Measurements from ENCODE around the gene EPHB3. TPM values are rescaled to one million over a fixed set of nuclear protein-coding genes. Genes with fewer than 3 reads are reported as not detected.

EPHB3 gene
- total and polyA plus RNA-seq, 12 donors = 0.38 to 4.0 (median 1.5) TPM

DNA sequence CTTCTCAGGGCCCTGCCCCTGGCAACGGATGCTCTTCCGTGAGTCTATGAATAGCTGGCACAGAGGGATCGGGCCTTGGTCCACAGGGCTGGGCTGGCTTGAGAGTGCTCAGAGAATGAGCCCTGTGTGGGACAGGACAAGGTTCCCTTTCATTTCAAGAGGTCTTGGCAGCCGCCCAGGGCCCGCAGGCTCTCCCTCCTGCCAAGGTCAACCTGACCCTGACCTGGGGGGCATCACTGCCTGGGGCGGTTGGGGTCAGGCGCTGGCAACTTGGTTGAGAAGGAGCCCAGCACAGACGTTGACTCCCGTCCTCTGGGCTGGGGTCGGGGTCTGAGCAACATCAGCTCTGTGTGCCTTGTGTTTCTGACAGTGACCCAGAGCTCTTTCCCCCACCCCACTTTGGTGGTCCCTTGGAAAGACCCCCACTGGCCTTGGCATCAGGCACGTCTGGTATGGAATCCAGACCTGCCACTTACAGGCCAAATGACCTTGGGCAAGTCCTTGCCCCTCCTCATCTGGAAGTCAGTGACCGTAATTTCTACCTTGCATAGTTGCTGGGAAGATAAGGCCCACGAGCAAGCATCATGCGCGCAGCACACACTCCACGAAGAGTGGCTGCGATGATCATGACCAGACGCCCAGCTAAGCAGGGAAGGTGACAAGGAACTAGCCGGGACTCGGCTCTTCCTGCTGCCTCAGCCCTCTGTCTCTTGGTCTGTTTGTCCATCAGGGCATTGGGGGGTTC lies 36.4 kb downstream of the EPHB3 start:
- Histone ChIP-seq H3K36me3 (no peaks in the 10 kb centered on the region), H3K4me1 (peaks cover 2 to 37% (median 22%) of the 10 kb centered on the region in 9 donors), H3K9me3 (no peaks in the 10 kb centered on the region), H3K27ac (peak overlapping the region in 9 of 10 donors; percentile 27 to 70 (median 50)), H3K27me3 (peaks cover 0 to 26% (median 7%) of the 10 kb centered on the region in 7 donors), H3K4me3 (no peak overlapping the region)
- WGBS, 2 donors = 58 to 63% methylated on average over 20 of the region's 20 CpGs
- intact Hi-C loops (cut with DNase I) = no loop called here
- no peak for TF ChIP-seq CTCF (IDR thresholded peaks at IDR 0.05)
- ATAC-seq (peak; percentile 13 to 56 (median 46)), DNase-seq (peak in 1 of 2 donors; percentile 58)

DNA sequence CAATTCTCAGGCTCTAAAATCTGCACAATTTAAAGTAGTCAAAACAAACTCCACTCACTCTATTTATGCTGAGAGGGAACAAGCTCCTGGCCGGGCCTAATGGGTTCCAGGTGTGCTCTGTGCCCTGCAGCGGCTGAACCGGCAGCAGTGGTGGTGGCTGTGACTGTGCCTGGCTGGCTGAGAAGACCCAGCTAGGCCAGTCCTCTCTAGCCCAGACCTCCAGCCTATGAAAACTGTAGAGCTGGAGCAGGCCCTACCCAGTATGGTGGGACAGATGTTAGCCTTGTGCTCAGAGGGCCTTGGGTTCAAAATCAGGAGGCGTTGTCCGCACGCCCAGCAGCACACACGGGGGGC lies 37.0 kb downstream of the EPHB3 start:
- WGBS, 2 donors = 91% methylated on average over 7 of the region's 7 CpGs
- no peak for ATAC-seq
- H3K4me1 ChIP-seq = peaks cover under 1 to 37% (median 20%) of the 10 kb centered on the region in 9 donors
- H3K36me3 ChIP-seq = no peaks in the 10 kb centered on the region
- no peak for TF ChIP-seq CTCF (IDR thresholded peaks at IDR 0.05)
- H3K27ac ChIP-seq = peak overlapping the region in 6 of 10 donors; percentile 27 to 70 (median 64)
- peaks cover 0 to 31% (median 8%) of the 10 kb centered on the region in 7 donors for H3K27me3 ChIP-seq
- intact Hi-C loops (cut with DNase I) = no loop called here
- H3K4me3 ChIP-seq = no peak overlapping the region
- no peak for DNase-seq
- no peaks in the 10 kb centered on the region for H3K9me3 ChIP-seq

DNA sequence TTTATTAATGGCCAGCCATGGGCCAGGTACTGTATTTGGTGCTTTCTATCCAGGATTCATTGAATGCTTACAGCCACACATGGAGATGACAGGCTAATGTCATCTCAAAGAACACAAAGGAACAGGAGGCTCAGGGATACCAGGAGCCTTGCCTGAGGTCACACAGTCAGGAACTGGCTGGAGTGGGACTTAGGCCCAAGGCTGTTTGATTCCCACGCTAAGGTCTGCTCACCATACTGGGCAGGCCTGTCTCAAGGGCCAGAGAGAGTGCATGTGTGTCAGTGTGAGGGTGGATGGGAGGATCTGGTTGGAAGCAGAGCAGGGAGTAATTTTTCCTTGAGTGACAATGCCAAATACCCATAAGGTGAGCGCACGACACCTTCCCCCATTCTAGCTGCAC lies 37.6 kb downstream of the EPHB3 start:
- Histone ChIP-seq H3K4me1 (peaks cover 6 to 37% (median 26%) of the 10 kb centered on the region in 9 donors), H3K4me3 (no peak overlapping the region), H3K36me3 (no peaks in the 10 kb centered on the region), H3K9me3 (no peaks in the 10 kb centered on the region), H3K27me3 (peaks cover 0 to 37% (median 13%) of the 10 kb centered on the region in 7 donors), H3K27ac (no peak overlapping the region)
- DNase-seq (no peak), ATAC-seq (no peak)
- TF ChIP-seq CTCF (IDR thresholded peaks at IDR 0.05) = no peak
- WGBS, 2 donors = 94 to 100% methylated on average over 3 of the region's 3 CpGs
- intact Hi-C loops (cut with DNase I) = no loop called here

GRCh38 chr3:184600685-184601377 lies 39.2 kb downstream of the EPHB3 start:
- H3K27me3 ChIP-seq = peaks cover 0 to 45% (median 18%) of the 10 kb centered on the region in 7 donors
- peaks cover 10 to 46% (median 35%) of the 10 kb centered on the region in 9 donors for H3K4me1 ChIP-seq
- no peaks in the 10 kb centered on the region for H3K36me3 ChIP-seq
- WGBS, 2 donors = 89 to 91% methylated on average over 10 of the region's 10 CpGs
- DNase-seq (no peak), ATAC-seq (no peak)
- no peak overlapping the region for H3K27ac ChIP-seq
- no peak overlapping the region for H3K4me3 ChIP-seq
- no peak for TF ChIP-seq CTCF (IDR thresholded peaks at IDR 0.05)
- intact Hi-C loops (cut with DNase I) = loop anchor here in 1 of 10 donors (5.0 kb wide), 1 partner anchor 34 kb away; no protein-coding TSS in a partner anchor
- H3K9me3 ChIP-seq = no peaks in the 10 kb centered on the region

All from heart right ventricle (tissue), 16 donors.